GM12874 (cell line): ENCODE data around the gene HTT-AS.

ENCODE experiments used
- CTCF ChIP-seq: IDR thresholded peaks from 2 replicates; pipeline ENCODE4 v1.5.1; 2011; ENCODE audit warnings: low read depth, mild to moderate bottlenecking, control low read depth, low read length, moderate library complexity; ENCODE audit not compliant: insufficient read depth

The HTT-AS gene

GRCh38 chr4:3030566-3031356 lies 43.6 kb downstream of the HTT-AS start:
- TF ChIP-seq CTCF = no peak

- no peak for TF ChIP-seq CTCF
Measured at GRCh38 chr4:3029464-3029863, 44.9 kb downstream of the HTT-AS start.

- TF ChIP-seq CTCF = no peak
Measured at GRCh38 chr4:3026540-3026939, 47.8 kb downstream of the HTT-AS start.

GRCh38 chr4:3025881-3026280 lies 48.5 kb downstream of the HTT-AS start:
- TF ChIP-seq CTCF = no peak

- TF ChIP-seq CTCF = no peak
Measured at GRCh38 chr4:3022651-3023050, 51.7 kb downstream of the HTT-AS start.

- no peak for TF ChIP-seq CTCF
Measured at GRCh38 chr4:3022112-3022511, 52.2 kb downstream of the HTT-AS start.

GRCh38 chr4:3021627-3022026 lies 52.7 kb downstream of the HTT-AS start:
- no peak for TF ChIP-seq CTCF
